Activated T-cell treated with anti-CD3 and anti-CD28 coated beads for 24 hours (primary cell): ENCODE data around the gene POLE.

ENCODE experiments used
- DNase-seq: peaks from one replicate; pipeline ENCODE4 v3.0.0-alpha.2; 2020; ENCODE audit warnings: low read depth

Gene POLE

DNA sequence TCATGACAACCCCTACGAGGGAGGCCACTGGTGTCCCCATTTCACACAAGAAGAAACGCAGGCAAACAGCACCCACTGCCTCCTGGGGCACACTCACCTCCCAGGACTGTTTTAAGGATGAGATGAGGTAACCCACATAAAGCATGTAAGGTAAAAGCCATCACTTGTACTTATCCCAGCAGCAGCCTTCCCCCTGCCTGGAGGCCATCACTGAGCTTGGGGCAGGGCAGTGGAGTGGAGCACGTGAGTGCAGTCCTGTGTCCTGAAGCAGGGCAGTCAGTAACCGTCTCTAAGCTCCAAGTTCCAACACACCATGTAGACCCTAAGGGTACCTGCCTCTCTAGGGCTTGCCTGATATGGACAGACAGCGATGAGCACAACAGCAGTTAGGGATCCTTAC, 1.7 kb downstream of the POLE start:
- DNase-seq, result no peak

DNA sequence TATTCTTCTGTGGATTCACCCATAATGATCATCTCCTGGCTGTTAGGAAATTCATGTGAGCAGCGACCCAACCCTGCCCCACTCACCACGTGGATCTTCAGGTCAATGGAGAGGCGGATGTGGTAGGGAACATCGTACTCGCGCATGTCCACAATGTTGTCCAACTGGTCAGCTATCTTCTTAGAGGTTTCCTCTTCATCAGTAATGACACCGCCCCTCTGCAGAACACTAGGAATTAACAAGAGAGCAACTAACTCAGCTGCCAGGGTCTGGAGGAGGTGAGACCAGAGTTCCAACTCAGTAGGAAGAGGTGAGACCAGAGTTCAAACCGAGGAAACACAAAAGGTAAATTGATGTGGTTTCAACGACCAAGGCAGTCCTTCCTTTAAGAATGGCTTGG, 9.7 kb downstream of the POLE start:
- DNase-seq, result no peak

DNA sequence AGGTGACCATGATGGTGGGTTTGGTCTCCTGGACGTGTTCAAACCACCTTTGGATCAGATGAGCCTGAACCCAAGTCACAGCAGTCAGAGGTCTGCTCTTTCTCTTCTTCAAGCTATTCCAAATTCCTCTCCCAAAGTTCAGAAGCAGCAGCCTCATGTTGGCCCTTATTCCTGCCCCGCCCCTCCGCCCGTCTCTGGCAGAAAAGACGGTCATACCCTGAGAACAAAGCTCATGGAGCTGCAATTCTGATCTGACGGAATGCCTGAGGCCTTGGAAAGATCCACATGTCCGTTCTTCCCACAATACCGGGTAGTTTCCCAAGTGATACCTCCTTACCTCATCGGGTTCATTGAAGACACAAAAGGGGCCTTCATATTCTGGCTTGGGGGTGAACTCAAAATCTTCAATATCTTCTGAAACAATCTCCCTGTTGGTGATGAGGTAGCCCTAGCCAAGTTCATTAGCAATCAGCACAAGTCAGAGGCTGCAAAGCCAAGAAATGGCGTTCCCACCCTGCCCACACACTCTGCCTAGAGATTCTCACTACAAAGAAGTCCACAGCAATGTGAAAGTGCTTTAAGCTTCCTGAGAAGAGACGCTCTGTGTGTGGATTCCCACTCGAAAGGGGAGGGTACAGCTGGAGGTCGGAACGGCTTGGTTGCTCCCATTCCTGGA, 11.2 kb downstream of the POLE start:
- no peak for DNase-seq

DNA sequence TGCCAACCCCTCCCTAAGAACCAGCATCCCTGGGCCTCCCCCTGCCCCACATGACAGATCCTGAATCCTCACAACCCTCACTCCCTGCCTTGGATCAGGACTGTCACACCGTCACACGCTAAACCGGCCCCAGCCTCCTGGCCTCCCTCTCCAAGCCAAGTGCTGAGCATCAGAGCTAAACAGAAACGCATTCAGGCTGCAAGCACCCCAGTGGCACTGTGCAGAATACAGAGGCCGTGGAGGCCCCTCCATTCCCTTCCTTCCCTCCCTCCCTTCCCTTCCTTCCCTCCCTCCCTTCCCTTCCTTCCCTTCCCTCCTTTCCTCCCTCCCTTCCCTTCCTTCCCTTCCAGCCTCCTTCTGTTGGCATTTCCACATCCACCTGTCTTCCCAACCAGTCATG, 12.6 kb downstream of the POLE start:
- no peak for DNase-seq

DNA sequence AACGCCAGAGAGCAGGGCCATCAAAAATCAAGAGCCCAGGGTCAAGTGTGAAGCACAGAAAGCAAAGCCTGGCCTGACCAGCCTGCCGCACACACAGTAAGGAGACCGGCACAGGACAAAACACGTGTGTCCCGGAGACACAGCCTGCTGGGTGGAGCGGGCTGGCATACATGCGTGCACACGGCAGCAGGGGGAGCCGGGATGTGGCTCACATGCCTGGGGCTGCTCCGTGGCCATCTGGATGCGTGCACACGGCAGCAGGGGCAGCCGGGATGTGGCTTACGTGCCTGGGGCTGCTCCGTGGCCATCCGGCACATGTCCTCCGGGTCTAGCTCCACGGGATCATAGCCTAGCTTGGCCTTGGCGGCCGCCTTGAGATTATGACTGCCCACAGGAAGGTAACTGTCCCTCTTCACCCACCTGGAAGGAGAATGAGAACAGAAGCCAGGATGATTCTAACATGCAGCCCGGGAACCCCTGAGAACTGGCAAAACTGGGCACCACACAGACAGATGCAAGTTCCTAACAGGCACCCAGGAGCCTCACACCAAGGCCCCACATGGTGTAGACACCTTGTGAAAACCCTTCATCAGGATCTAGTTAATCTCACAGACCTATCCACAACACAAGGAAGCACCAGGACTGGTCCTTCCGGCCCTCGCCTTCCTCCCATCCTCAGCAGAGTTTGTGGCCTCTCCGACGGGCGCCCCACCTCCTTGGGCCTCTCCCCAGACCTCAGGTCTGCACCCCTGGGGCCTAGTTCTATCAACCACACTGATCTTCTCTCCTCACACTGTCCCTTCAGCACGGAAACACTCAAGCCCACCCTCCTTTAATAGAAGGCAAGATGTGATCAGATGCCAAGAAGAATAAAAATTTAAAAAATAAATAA, 13.6 kb downstream of the POLE start:
- no peak for DNase-seq

DNA sequence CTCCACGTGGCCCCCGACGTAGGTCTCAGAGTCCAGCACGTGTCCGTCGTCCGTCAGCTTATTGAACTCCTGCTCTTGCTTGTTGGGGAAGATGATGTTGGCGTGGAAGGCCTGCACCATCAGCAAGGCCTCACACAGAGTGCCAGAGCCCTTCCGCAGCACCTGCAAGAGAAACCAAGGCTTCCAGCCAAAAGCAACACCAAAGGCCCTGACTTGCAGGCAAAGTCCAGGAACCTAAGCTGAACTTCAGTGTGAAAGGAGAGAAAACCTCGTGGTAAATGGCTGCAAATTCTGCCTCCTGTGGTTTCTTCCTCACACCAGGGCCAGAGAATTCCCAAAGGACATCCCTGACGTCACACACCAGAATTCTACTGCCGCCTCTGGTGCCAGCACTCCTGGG, 14.5 kb downstream of the POLE start:
- no peak for DNase-seq

DNA sequence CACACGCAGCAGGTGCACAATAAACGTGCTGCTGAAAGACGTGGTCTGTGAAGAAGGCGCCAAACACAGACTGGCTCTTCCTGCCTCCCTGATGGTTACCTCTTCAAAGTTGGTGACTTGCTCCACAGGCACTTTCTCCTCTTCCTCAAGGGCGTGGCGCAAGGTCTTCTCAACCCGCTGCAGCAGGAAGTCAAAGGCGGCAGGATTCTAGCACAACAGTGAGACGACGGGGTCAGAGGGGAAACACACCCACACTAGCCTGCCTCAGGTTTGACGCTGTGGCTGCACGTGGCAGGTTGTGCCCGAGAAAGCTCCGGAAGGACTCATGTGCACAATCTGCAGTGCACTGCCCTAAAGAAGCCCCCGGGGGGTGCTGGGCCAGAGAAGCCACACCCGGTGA, 15.0 kb downstream of the POLE start:
- DNase-seq, result no peak

DNA sequence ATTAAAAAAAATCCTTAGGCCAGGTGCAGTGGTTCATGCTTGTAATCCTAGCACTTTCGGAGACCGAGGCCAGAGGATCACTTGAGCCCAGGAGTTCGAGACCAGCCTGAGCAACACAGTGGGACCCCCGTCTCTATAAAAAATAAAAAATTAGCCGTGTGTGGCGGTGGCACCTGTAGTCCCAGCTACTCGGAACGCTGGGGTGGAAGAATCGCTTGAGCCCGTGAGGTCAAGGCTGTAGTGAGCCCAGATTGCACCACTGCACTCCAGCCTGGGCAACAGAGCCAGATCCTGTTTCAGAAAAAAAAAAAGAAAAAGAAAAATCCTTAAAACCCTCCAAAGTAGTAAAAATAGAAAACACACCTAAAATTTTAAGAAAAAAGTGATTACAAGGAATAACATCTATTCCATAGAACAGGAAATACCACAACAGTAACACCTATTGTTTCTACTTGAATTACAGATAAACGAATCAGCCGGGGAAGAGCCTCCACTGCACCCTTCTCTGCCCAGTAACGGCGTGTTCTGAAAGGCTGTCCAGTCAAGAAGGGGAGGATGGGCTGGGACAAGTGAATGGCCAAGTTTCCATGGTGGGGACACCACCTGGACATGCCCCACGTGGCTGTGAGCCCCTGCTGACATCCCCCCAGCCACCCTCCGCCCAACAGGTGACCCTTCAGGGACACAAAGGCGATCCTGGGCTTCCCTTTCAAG, 17.8 kb downstream of the POLE start:
- no peak for DNase-seq

DNA sequence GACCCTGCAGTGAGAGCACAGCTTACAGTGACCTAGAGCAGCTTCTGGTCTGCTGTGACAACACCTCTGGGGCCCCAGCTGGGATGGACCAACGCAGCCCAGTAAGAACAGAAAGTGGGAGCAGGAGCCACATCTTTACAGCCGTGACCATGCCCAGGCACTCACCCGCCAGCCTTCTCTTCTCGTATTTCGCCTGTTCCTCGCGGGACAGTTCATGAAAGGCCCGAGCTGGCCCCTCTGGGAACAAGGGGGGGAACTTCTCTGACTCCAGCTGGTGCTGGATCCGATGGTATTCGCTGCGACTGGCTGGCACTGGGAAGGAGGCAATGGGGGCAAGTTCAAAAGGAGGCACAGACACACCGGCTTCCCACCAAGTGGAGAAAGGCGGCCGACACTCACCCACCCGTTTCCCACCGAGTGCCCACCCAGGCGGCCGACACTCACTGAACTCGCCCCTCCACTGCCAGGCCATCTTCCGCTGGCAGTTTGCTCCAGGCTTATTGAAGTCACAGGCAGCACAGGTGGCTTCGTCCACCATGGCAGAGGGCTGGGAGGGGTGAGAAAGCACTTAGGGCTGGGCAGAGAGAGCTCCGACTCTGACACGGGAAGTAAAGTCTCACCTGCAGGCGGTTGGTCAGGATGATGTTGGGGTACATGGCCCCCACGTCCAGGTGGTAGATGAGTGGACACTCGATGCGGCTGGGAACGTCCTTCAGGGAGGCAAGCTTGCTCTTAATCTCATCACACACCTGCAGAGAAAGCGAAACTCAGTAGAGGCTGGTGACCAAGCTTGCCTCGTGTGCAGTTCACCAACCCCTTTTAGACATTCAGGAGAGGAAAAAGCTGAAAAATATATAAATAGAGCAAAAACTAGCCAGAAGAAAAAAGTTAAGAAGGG, 18.7 kb downstream of the POLE start:
- no peak for DNase-seq

DNA sequence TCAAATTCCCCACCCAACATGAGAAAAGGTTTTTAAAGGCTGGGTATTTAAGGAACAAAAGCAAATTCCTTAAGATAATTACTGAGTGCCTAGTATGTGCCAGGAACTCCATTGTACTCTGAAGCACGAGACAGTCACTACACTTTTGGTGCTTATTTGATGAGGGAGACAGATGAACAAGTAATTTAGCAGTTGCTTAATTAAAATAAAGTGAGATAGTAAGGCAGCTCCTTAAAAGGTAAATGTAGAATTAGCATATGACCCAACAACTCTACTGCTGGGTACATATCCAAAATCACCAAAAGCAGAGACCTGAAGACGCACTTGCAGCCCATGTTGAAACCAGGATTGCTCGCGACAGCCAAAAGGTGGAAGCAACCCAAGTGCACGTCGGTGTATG, 21.3 kb downstream of the POLE start:
- DNase-seq, result no peak

DNA sequence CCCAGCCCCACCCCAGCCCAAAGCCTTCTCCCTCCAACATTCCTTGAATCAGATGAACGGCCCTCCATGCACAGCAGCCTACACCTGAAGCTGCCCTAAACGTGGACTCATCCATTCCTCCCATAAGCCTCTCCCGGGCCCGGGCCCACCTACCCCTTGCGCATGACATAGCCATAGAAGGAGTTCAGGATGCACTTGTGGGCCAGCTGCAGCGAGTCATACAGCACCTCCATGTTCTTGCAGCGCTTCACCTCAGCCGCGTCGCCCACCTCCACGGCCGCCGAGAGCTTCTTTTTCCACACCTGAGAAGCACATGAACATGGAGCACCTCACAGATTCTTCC, 22.0 kb downstream of the POLE start:
- no peak for DNase-seq

DNA sequence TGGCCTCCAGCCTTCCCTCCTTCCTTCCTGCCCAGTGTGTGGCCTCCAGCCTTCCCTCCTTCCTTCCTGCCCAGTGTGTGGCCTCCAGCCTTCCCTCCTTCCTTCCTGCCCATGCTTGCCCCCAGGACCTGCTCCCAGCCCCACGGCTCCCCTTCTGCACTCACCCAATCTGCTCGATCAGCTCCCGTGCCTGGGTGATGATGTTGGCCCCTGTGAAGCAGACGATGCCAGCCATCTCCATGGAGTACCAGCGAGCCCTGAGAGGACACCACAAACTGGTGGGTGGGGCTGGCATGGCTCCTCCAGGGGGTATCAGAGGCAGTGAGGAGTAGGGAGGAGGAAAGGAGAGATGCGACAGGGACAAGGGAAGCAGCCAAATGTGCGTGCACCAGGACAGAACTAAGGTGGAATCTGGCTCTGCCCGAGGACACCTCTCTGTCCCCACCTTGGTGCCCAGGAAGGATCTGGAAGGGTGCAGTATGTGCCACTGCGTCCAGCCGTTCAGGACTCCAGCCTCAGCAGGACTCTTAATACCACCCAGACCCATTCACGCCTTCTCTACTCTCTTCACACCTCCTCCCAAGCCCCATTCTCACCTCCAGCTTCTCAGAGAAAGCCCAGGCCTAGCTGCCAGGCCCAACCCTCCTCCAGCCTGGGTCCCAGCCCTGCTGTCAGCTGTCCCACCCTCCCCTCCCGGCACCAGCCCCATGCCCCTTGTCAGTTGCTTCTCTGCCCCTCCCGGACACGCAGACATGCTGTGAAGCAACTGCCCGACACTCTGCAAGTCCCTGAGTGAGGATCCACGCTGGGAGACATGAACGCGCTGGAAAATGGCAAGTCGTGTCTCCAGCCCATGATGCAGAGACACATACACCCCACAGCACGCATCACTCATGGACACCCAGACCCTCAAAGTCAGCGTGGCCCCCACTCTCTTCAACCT, 22.7 kb downstream of the POLE start:
- DNase-seq, result no peak

DNA sequence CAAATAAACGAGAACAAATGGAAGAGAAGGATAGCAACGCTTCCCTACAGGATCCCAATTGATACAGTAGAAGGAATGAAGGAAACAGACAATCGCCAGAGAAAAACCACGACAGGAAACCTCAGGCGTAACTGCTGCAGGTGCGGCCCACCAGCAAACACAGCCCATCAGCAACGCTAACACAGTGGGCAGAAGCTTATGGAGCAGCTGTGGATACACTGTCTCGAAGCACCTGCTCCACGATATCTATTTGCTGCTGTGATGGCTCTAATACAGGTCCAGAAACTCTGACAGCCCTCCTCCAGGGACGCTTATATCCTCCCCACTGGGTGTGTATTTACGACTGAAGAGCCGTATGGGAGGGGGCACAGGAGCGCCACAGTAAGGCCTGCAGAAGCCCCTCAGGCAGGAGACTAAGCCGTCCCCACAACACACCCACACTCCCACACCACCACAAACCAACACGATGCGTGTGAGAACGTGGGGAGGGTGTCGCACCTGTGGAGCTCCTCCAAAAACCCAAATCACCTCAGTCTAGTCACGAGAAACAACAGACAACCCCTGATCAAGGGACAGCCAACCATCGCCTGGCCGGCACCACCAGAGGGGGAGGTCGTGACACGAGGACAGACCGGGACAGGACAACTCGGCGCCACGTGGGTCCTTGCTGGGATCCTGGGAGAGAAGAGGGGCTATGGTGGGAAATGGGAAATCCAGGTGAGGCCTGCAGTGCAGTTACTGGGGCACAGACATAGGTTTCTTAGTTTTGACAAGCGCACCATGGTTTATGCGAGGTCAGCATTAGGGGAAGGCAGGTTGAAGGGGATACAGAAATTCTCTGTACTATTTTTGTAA, 24.0 kb downstream of the POLE start:
- DNase-seq, result no peak

DNA sequence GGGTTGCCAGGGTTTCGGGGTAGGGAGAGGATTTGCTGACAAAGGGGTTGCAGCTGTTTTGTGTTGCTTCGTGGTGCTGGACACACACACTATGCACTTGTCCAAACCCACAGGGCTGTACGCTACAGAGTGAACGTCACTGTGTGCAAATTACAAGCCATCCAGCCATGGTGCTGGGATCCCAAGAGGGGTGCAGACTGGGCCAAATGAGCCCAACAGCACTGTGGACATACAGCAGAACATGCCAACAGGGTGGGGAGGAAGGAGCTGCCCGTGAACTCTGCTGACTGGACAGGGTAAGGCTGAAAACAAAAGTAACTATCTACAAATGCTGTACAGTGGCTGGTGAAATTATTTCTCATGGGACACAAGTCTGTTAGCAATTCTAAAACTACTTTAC, 25.2 kb downstream of the POLE start:
- no peak for DNase-seq

DNA sequence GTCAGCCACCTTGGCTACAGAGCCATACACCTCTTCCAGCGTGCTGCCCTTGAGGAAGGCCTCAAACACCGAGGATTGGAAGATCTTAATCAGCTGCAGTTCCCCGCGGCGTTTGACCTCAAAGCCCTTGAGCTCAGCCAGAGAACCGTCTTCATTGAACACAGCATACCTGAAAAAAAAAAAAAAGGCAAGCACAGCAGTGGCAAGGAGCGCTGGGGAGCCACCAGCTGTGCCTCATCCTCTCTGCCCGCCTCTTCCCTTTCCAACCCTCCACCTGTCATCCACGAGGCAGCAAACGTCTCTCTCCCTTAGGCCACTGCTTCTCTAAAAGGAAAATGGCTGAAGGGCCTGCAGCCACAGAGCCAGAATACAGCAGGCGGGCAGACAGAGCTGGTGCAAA, 26.1 kb downstream of the POLE start:
- no peak for DNase-seq

DNA sequence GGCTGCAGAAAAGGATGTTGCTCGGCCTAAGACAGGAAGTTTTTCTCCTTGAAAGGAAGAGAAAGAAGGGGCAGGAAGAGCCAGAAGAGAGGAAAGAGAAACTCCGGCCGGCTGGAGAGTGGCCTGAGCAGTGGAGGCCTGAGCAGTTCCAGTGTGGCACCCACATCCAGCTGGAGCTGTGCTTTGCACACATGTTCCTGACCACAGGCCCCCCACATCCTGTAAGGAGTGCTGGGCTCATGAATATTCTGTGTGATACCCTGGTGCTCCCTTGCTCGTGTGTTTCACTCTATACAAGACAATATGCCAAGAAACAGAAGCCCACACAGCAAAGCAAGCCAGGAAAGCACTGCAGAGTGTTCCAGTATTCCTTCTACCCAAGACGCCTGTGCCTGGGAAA, 27.1 kb downstream of the POLE start:
- DNase-seq, result no peak

DNA sequence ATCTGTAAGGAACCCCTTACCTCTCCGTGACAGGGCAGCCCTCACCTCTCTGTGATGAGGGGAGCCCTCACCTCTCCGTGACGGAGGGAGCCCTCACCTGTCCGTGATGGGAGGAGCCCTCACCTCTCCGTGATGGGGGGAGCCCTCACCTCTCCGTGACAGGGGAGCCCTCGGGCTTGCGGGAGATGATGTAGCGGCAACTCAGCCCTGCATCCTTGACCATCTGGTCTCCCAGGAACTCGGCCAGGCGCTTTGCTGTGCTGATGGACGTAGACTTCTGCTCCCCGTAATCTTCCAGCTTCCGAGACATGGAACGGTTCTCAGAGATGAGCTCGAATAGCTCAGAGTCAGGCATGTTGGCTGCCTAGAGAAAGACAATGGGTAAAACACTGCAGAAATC, 28.0 kb downstream of the POLE start:
- DNase-seq, result no peak

DNA sequence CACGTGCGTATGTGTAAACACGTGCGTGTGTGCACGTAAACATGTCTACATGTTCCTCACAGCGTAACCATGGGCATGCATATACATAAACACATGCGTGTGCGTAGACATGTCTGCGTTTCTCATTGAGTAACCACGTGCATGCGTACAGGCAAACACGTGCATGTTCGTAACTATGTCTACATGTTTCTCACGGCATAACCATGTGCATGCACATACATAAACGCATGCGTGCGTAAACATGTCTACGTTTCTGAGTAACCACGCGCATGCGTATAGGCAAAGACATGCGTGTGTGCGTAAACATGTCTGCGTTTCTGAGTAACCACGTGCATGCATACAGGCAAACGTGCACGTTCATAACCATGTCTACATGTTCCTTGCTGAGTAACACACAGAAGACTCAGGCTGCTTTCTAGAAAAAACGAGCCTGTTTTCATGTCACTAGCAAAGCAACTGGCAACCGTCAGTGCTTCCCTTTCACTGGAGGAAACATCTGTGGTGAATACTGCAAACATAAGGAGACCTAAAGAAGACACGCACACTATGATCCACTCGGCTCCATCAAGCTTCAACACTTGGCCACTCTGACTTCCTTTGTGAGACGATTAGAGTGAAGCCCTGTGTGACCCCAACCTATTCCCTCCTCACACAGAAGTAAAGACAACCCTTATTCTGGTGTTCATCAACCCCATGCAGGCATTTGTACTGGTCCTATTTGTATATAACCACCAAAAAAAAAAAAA, 28.8 kb downstream of the POLE start:
- DNase-seq, result no peak

DNA sequence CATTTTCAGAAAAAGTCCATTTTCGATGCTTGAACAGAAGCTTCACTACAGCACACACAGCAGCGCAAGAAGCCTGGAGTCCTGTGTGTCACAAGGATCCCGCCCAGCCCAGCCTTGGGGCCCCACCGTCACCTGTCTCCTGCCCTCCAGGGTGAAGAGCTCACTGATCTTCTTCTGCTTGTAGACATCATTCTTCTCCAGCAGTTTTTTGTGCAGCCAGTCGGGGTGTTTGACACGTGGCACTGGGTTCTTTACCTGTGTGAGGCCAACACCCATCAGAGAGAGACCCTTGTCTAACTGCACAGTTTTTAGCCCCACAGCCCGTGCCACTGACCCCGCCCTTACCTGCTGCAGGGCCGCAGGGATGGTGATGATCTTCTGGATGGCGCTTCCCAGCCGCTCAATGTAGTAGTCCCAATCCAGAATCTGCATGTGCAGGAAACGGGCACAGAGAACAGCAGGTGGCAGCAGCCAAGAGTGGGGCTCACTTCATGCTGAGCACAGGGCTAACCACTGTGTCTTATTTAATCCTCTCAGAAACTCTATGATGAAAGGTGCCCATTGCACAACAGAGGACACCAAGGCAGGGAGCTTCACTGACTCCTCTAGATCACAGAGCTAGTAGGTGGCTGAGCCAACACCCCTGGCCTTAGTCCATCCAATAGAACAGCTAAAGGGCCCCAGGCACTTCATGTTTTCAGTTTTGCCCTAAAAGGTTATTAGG, 30.0 kb downstream of the POLE start:
- no peak for DNase-seq
